Heart left ventricle (tissue), 13 donors: Measurements from ENCODE around the gene PGAP2.

Experiments used
- CTCF ChIP-seq, 12 donors: fragments of 200-600 bp; sonication (generic) in 4 of 12; IDR thresholded peaks; one replicate each; pipeline versions ENCODE4 v1.5.0 to v1.8.0; 2018 to 2022; ENCODE audit warnings: antibody characterized with exemption in 12 of 12, mild to moderate bottlenecking in 5 of 12
- POLR2A ChIP-seq, 2 donors: fragments of 450-650 bp; IDR thresholded peaks; one replicate each; pipeline ENCODE4 v1.6.1; 2017; ENCODE audit warnings: antibody characterized with exemption in 2 of 2, mild to moderate bottlenecking in 2 of 2, moderate library complexity in 2 of 2
- donor health status: ischemic (EF 13 %, LVEDD 7.1; RV severe dilation, severe dysfunction).
- donor health status: DM: no; HTN: yes; CAD: no.
- donor health status: DM: no; HTN: no; CAD: no.
- donor health status: ischemic (EF 25% LVEDD 6.9; RV normal size, moderate dysfunction).
- donor health status: ischemic (EF 25% LVEDD 5.7; RV mildly dilated, moderate dysfunction).
- donor health status: ischemic (EF 35%, LVEDD 5.7; RV mildly dilated, moderate dysfunction).
- donor health status: nonischemic (EF 11% LVEDD 7.7; RV severe dilation, severe dysfunction).
- donor health status: DM: yes; HTN: yes; CAD: no.
- donor health status: PGD.
- donor health status: ischemic (EF 29% LVEDD 5.4; RV normal size, mild dysfunction).
- donor health status: nonischemic (EF 23%, LVEDD 6.1; RV moderate dilation, normal function).

GRCh38 chr11:3809624-3809928, 1.2 kb downstream of the PGAP2 start:
- TF ChIP-seq CTCF (IDR thresholded peaks at IDR 0.05) (no peak), POLR2A (IDR thresholded peaks at IDR 0.05) (no peak)
